SK-N-SH treated with all-trans-retinoic acid at 6 μM for 48 hours (cell line): ENCODE data around the gene HK3.

Experiments
- CSDC2 ChIP-seq: fragments of 250-450 bp; sonication (Bioruptor Pico); IDR thresholded peaks from 2 replicates; pipeline ENCODE4 v1.5.0; 2020; ENCODE audit warnings: mild to moderate bottlenecking, moderate library complexity
- ESRRG ChIP-seq: fragments of 250-450 bp; sonication (Bioruptor Pico); IDR thresholded peaks from 2 replicates; pipeline ENCODE4 v1.6.1; 2021; ENCODE audit warnings: mild to moderate bottlenecking
- SNAI2 ChIP-seq: fragments of 250-450 bp; sonication (Bioruptor Pico); IDR thresholded peaks from 2 replicates; pipeline ENCODE4 v1.5.0; 2020; ENCODE audit warnings: mild to moderate bottlenecking, moderate library complexity
- TOX ChIP-seq: fragments of 250-450 bp; sonication (Bioruptor Pico); IDR thresholded peaks from 2 replicates; pipeline ENCODE4 v1.8.0; 2021; ENCODE audit warnings: mild to moderate bottlenecking, moderate library complexity, borderline replicate concordance
- ZC3H10 ChIP-seq: fragments of 250-450 bp; sonication (Bioruptor Pico); IDR thresholded peaks from 2 replicates; pipeline ENCODE4 v1.5.1; 2021; ENCODE audit warnings: mild to moderate bottlenecking, moderate library complexity
- TF ChIP-seq, protein P1 (sequence below): fragments of 250-450 bp; sonication (Bioruptor Pico); IDR thresholded peaks from 2 replicates; pipeline ENCODE4 v1.8.0; 2020; ENCODE audit warnings: mild to moderate bottlenecking, moderate library complexity, borderline replicate concordance
- TF ChIP-seq, protein P2 (sequence below): fragments of 250-450 bp; sonication (Bioruptor Pico); IDR thresholded peaks from 2 replicates; pipeline ENCODE4 v1.5.1; 2021; ENCODE audit warnings: mild to moderate bottlenecking, moderate library complexity

DNA sequence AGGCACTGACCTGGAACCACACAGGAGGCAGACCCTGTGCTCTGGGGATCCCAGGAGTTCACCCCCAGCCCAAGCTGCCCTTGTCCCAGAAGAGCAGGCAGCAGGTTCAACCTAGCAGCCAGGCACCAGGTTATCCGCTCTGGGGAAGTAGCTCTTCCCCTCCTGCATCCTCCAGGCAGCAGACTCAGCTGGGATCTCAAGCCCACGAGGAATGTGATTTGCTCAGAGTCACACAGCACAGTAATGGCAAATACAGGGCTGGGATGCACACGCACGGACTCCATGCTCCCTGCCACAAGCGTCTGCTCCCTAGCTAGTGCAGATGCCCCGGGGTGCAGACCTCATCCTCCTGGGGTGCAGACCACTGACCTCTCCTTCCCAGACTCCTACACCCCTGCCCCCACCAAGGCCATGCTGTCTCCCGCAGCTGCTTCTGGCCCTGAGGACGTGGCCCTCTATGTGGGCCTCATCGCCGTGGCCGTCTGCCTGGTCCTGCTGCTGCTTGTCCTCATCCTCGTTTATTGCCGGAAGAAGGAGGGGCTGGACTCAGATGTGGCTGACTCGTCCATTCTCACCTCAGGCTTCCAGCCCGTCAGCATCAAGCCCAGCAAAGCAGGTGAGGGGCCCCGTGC, 25.5 kb downstream of the HK3 start:
- TF ChIP-seq, protein P1, sequence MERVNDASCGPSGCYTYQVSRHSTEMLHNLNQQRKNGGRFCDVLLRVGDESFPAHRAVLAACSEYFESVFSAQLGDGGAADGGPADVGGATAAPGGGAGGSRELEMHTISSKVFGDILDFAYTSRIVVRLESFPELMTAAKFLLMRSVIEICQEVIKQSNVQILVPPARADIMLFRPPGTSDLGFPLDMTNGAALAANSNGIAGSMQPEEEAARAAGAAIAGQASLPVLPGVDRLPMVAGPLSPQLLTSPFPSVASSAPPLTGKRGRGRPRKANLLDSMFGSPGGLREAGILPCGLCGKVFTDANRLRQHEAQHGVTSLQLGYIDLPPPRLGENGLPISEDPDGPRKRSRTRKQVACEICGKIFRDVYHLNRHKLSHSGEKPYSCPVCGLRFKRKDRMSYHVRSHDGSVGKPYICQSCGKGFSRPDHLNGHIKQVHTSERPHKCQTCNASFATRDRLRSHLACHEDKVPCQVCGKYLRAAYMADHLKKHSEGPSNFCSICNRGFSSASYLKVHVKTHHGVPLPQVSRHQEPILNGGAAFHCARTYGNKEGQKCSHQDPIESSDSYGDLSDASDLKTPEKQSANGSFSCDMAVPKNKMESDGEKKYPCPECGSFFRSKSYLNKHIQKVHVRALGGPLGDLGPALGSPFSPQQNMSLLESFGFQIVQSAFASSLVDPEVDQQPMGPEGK (CRISPR knock-in tag), result no peak
- TF ChIP-seq SNAI2 (CRISPR knock-in tag), result no peak
- TF ChIP-seq TOX, result no peak
- TF ChIP-seq, protein P2, sequence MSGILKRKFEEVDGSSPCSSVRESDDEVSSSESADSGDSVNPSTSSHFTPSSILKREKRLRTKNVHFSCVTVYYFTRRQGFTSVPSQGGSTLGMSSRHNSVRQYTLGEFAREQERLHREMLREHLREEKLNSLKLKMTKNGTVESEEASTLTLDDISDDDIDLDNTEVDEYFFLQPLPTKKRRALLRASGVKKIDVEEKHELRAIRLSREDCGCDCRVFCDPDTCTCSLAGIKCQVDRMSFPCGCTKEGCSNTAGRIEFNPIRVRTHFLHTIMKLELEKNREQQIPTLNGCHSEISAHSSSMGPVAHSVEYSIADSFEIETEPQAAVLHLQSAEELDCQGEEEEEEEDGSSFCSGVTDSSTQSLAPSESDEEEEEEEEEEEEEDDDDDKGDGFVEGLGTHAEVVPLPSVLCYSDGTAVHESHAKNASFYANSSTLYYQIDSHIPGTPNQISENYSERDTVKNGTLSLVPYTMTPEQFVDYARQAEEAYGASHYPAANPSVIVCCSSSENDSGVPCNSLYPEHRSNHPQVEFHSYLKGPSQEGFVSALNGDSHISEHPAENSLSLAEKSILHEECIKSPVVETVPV (CRISPR knock-in tag), result no peak
- TF ChIP-seq ESRRG (CRISPR knock-in tag), result no peak
- TF ChIP-seq ZC3H10 (CRISPR knock-in tag), result no peak
- TF ChIP-seq CSDC2 (CRISPR knock-in tag), result no peak
